ENCODE results near the gene ZNF385B. TPM values are rescaled to one million over a fixed set of nuclear protein-coding genes. Genes with fewer than 3 reads are reported as not detected.
A peak's percentile ranks its signal among the peaks of the same experiment; 100 is the strongest.

ZNF385B gene
- total and polyA plus RNA-seq, 2 donors from 2014 or later, result 5.9 to 10.9 TPM

DNA sequence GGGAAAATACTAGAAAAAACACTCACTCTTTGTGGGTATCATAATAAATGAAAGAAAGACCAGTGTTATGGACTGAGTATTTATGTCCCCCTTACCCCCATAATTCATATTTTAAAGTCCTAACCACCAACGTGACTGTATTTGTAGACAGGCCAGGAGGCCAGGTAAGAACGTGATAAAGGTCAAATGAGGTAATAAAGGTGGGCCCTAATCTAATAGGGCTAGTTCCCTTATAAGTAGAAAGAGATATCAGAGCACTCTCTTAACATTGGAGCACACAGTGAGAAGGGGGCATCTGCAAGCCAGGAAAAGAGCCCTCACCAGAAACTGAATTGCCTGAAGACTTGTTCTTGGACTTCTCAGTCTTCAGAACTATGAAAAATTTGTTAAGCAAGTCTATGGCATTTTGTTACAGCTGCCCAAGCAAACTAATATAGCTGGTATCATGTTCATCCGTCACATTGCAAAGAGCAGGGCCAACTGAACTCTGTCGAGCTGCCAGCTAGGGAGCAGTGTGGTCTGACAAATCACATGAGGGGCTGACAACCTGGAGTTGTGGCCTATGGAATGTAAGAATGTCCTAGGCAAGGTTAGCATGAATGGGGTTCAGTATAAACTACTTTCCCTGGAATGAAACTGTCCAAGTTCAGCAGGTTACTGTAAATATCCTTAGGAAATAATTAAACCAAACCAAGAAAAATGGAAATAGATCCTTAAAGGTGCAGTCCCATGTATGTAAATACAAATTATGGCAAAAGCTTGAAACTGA lies 280.9 kb downstream of the ZNF385B start:
- Histone ChIP-seq H3K36me3 (ENCODE audit: control insufficient read depth in 2 of 3, insufficient read depth in 3 of 3, low read length in 3 of 3) (no peaks in the 10 kb centered on the region), H3K27ac (ENCODE audit: low read depth in 2 of 2, low read length in 2 of 2) (peak overlapping the region; percentile 64 to 78), H3K9me3 (ENCODE audit: control insufficient read depth in 2 of 3, insufficient read depth in 1 of 3, low read length in 3 of 3) (no peaks in the 10 kb centered on the region), H3K4me1 (ENCODE audit: control insufficient read depth in 2 of 3, insufficient read depth in 2 of 3, low read depth in 1 of 3, low read length in 3 of 3) (peaks cover 0 to 30% (median 9%) of the 10 kb centered on the region in 3 donors), H3K27me3 (ENCODE audit: control insufficient read depth, insufficient read depth, low read length) (no peaks in the 10 kb centered on the region), H3K4me3 (ENCODE audit: low read length in 3 of 3) (no peak overlapping the region), H3K9ac (ENCODE audit: low read length in 3 of 3) (peak overlapping the region in 1 of 3 donors; percentile 13)
- FAIRE-seq (no peak), DNase-seq (peak in 3 of 5 donors; percentile 32 to 55 (median 51))
- no peak for TF ChIP-seq CTCF (IDR thresholded peaks at IDR 0.05; ENCODE audit: borderline replicate concordance, extremely low read depth, insufficient read depth)
- intact Hi-C loops (cut with DNase I), result no loop called here

DNA sequence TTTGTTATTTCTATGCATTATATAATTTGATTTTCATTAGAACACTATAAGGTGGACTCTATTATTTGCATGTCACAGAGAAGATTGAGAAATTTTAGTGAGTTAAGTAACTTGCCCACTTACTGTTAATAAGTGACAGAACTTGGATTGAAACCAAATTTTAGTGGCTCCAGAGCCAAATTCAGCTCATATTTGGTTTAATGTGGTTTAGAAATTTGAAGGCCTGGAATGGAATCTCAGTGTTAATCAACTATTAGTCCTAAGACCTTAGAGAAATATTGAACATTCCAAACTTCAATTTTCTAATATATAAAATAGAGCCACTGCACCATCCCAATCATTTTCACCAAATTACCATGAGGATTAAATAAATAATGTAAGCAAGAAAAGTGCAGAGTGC lies 281.6 kb downstream of the ZNF385B start:
- Histone ChIP-seq H3K36me3 (ENCODE audit: control insufficient read depth in 2 of 3, insufficient read depth in 3 of 3, low read length in 3 of 3) (no peaks in the 10 kb centered on the region), H3K27ac (ENCODE audit: low read depth in 2 of 2, low read length in 2 of 2) (peak overlapping the region in 1 of 2 donors; percentile 78)
- FAIRE-seq, result peak; percentile 97

GRCh38 chr2:179578171-179578916 lies 283.1 kb downstream of the ZNF385B start:
- Histone ChIP-seq H3K4me1 (ENCODE audit: control insufficient read depth in 2 of 3, insufficient read depth in 2 of 3, low read depth in 1 of 3, low read length in 3 of 3) (peaks cover 0 to 40% (median 15%) of the 10 kb centered on the region in 3 donors), H3K36me3 (ENCODE audit: control insufficient read depth in 2 of 3, insufficient read depth in 3 of 3, low read length in 3 of 3) (no peaks in the 10 kb centered on the region), H3K9ac (ENCODE audit: low read length in 3 of 3) (no peak overlapping the region), H3K27ac (ENCODE audit: low read depth in 2 of 2, low read length in 2 of 2) (peak overlapping the region in 1 of 2 donors; percentile 29), H3K9me3 (ENCODE audit: control insufficient read depth in 2 of 3, insufficient read depth in 1 of 3, low read length in 3 of 3) (no peaks in the 10 kb centered on the region), H3K27me3 (ENCODE audit: control insufficient read depth, insufficient read depth, low read length) (no peaks in the 10 kb centered on the region), H3K4me3 (ENCODE audit: low read length in 3 of 3) (no peak overlapping the region)
- DNase-seq (no peak), FAIRE-seq (no peak)
- TF ChIP-seq CTCF (IDR thresholded peaks at IDR 0.05; ENCODE audit: borderline replicate concordance, extremely low read depth, insufficient read depth), result no peak
- intact Hi-C loops (cut with DNase I), result no loop called here

More for the DNA sequence above, 281.6 kb downstream of the ZNF385B start:
- peaks cover 0 to 31% (median 10%) of the 10 kb centered on the region in 3 donors for H3K4me1 ChIP-seq (ENCODE audit: control insufficient read depth in 2 of 3, insufficient read depth in 2 of 3, low read depth in 1 of 3, low read length in 3 of 3)
- H3K9ac ChIP-seq (ENCODE audit: low read length in 3 of 3), result peak overlapping the region in 1 of 3 donors; percentile 13
- DNase-seq, result peak in 2 of 5 donors; percentile 46 to 54
- no peak for TF ChIP-seq CTCF (IDR thresholded peaks at IDR 0.05; ENCODE audit: borderline replicate concordance, extremely low read depth, insufficient read depth)
- intact Hi-C loops (cut with DNase I), result no loop called here
- H3K27me3 ChIP-seq (ENCODE audit: control insufficient read depth, insufficient read depth, low read length), result no peaks in the 10 kb centered on the region
- H3K4me3 ChIP-seq (ENCODE audit: low read length in 3 of 3), result no peak overlapping the region
- no peaks in the 10 kb centered on the region for H3K9me3 ChIP-seq (ENCODE audit: control insufficient read depth in 2 of 3, insufficient read depth in 1 of 3, low read length in 3 of 3)
